Measurements from ENCODE around the gene DOCK1. TPM values are rescaled to one million over a fixed set of nuclear protein-coding genes. Genes with fewer than 3 reads are reported as not detected.

DOCK1 gene
- total RNA-seq, 1 donor from 2014 or later: 72.6 TPM

DNA sequence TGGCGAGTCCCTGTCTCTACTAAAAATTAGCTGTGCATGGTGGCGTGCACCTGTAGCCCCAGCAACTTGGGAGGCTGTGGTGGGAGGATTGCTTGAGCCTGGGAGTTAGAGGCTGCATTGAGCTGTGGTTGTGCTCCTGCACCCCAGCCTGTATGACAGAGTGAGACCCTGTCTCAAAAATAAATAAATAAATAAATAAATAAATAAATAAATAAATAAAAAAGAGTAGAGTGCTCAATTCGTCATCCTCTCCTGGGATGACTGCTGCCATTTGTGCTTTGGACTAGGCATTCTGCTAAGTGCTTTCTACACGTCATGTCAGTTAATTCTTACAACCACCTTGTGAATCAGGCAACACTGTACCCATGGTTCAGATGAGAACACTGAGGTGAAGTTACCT, 130.6 kb downstream of the DOCK1 start:
- no peak overlapping the region for H3K4me3 ChIP-seq
- no peak overlapping the region for H3K9ac ChIP-seq
- H3K79me2 ChIP-seq (ENCODE audit: low read depth): no peaks in the 10 kb centered on the region
- no peak overlapping the region for H2AFZ ChIP-seq (replicated peaks)
- no peak for TF ChIP-seq EZH2 (IDR thresholded peaks at IDR 0.05)
- no peak for TF ChIP-seq EZH2phosphoT487 (IDR thresholded peaks at IDR 0.05)
- TF ChIP-seq, protein P1, sequence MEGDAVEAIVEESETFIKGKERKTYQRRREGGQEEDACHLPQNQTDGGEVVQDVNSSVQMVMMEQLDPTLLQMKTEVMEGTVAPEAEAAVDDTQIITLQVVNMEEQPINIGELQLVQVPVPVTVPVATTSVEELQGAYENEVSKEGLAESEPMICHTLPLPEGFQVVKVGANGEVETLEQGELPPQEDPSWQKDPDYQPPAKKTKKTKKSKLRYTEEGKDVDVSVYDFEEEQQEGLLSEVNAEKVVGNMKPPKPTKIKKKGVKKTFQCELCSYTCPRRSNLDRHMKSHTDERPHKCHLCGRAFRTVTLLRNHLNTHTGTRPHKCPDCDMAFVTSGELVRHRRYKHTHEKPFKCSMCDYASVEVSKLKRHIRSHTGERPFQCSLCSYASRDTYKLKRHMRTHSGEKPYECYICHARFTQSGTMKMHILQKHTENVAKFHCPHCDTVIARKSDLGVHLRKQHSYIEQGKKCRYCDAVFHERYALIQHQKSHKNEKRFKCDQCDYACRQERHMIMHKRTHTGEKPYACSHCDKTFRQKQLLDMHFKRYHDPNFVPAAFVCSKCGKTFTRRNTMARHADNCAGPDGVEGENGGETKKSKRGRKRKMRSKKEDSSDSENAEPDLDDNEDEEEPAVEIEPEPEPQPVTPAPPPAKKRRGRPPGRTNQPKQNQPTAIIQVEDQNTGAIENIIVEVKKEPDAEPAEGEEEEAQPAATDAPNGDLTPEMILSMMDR (IDR thresholded peaks at IDR 0.05): no peak
- no peak for DNase-seq (ENCODE audit: low spot score)
- H3K36me3 ChIP-seq: no peaks in the 10 kb centered on the region
- H3K9me3 ChIP-seq (ENCODE audit: low read depth): no peaks in the 10 kb centered on the region
- H3K4me2 ChIP-seq: no peak overlapping the region
- no peaks in the 10 kb centered on the region for H3K27me3 ChIP-seq
- Mint-ChIP-seq H3K36me3 (peaks cover 19% of the 10 kb centered on the region), H3K4me1 (peaks cover 11% of the 10 kb centered on the region), H3K4me3 (no peak overlapping the region), H3K27ac (no peak overlapping the region), H3K9me3 (no peaks in the 10 kb centered on the region), H3K27me3 (ENCODE audit: insufficient read depth, low read depth) (no peaks in the 10 kb centered on the region)
- no peaks in the 10 kb centered on the region for H4K20me1 ChIP-seq (ENCODE audit: low read depth)
- no peak overlapping the region for H3K27ac ChIP-seq
- no peaks in the 10 kb centered on the region for H3F3A ChIP-seq (ENCODE audit: low read depth)
- peaks cover 4% of the 10 kb centered on the region for H3K4me1 ChIP-seq

DNA sequence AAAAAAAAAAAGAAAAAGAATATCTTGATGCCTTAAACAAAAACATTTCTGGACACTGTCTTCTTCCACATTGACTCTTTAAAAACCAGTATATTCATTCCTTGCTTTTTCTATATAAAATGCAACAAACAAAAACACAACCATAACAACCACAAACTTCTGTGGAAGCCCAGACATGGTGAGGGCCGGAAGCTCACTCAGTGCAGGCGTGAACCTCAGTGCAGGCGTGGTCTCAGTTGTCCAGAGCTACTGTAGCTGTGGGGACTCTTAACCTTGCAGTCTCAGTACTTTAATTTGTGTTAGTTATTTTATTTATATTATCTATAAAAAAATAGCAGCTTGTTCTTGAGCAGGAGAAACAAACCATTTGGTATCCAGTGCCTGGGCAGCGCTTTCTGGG, 131.8 kb downstream of the DOCK1 start:
- H4K20me1 ChIP-seq (ENCODE audit: low read depth): no peaks in the 10 kb centered on the region
- H3K4me1 ChIP-seq: peaks cover 4% of the 10 kb centered on the region
- Mint-ChIP-seq H3K27me3 (ENCODE audit: insufficient read depth, low read depth) (no peaks in the 10 kb centered on the region), H3K36me3 (peaks cover 19% of the 10 kb centered on the region), H3K4me3 (no peak overlapping the region), H3K4me1 (peaks cover 11% of the 10 kb centered on the region), H3K27ac (no peak overlapping the region), H3K9me3 (no peaks in the 10 kb centered on the region)
- no peak overlapping the region for H3K27ac ChIP-seq
- TF ChIP-seq EZH2phosphoT487 (IDR thresholded peaks at IDR 0.05): no peak
- TF ChIP-seq, protein P1 (IDR thresholded peaks at IDR 0.05): no peak
- no peak for TF ChIP-seq EZH2 (IDR thresholded peaks at IDR 0.05)
- no peak overlapping the region for H3K9ac ChIP-seq
- H3K36me3 ChIP-seq: no peaks in the 10 kb centered on the region
- H3F3A ChIP-seq (ENCODE audit: low read depth): no peaks in the 10 kb centered on the region
- no peak overlapping the region for H2AFZ ChIP-seq (replicated peaks)
- no peaks in the 10 kb centered on the region for H3K79me2 ChIP-seq (ENCODE audit: low read depth)
- no peaks in the 10 kb centered on the region for H3K9me3 ChIP-seq (ENCODE audit: low read depth)
- no peaks in the 10 kb centered on the region for H3K27me3 ChIP-seq
- no peak overlapping the region for H3K4me3 ChIP-seq
- no peak for DNase-seq (ENCODE audit: low spot score)
- H3K4me2 ChIP-seq: no peak overlapping the region

DNA sequence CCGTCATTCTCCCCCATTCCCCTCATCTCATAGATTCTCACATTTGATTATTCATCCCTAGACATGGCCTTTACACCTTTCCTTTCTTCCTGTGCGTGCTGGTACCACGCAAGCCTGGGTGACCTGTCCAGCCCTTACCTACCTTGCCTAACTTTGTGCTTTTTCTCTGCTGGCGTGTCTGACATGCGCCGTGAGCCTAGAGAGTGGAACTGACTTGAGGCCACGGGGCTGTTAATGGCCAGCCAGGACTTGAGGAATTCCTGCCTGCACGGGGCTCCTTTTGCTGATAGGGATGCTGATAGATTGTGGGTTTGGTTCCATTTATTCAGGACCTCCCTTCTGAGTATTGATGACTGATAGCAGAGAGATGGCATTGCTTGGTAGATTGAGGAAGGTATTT, 134.2 kb downstream of the DOCK1 start:
- Mint-ChIP-seq H3K4me1 (peaks cover 5% of the 10 kb centered on the region), H3K27ac (no peak overlapping the region), H3K36me3 (peaks cover 18% of the 10 kb centered on the region), H3K9me3 (no peaks in the 10 kb centered on the region), H3K27me3 (ENCODE audit: insufficient read depth, low read depth) (no peaks in the 10 kb centered on the region), H3K4me3 (no peak overlapping the region)
- Histone ChIP-seq H3K4me3 (no peak overlapping the region), H3K4me1 (peaks cover 2% of the 10 kb centered on the region), H4K20me1 (ENCODE audit: low read depth) (no peaks in the 10 kb centered on the region), H3K36me3 (no peaks in the 10 kb centered on the region), H3K9ac (no peak overlapping the region), H3F3A (ENCODE audit: low read depth) (no peaks in the 10 kb centered on the region), H3K79me2 (ENCODE audit: low read depth) (no peaks in the 10 kb centered on the region), H2AFZ (replicated peaks) (no peak overlapping the region), H3K27me3 (no peaks in the 10 kb centered on the region), H3K4me2 (no peak overlapping the region), H3K27ac (no peak overlapping the region), H3K9me3 (ENCODE audit: low read depth) (no peaks in the 10 kb centered on the region)
- DNase-seq (ENCODE audit: low spot score): no peak
- TF ChIP-seq EZH2 (IDR thresholded peaks at IDR 0.05) (no peak), EZH2phosphoT487 (IDR thresholded peaks at IDR 0.05) (no peak)
- TF ChIP-seq, protein P1 (IDR thresholded peaks at IDR 0.05): no peak
